DMS53 treated with DMSO at 0.1 percent for 48 hours (cell line): ENCODE results near the gene TMEM174.
A peak's percentile ranks its signal among the peaks of the same experiment; 100 is the strongest.
"Not testable (repeated sequence)": the region's sequence is repeated elsewhere in the genome, so short reads cannot be mapped to it uniquely, and the experiment has no call there.

Experiments
- DNase-seq: peaks from one replicate; lab custom pipeline; 2025; ENCODE audit not compliant: unreplicated experiment; lab: John Stamatoyannopoulos, UW

The TMEM174 gene

DNA sequence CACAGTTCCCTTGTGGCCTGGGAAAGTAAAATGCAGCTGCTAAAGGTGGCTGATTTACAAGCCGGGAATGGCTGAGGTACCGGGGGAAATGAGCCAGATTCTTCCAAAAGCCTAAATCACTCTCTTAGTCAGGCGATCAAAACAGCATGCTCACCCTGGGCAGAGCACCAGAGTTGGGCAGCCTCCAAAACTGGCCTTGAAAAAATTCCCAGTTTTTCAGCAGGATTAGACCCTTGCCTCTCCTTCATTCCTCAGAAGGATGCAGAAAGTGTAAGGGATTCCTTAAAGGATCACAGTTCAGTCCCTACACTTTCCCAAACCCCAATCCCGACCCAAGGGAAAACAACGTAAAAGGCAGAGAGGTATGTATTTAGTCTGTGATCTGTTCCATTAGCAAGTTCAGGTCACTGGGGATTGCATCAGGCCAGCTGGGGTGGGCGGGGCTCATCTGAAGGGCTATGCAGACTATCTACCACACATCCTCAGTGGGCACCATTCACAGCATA is 16.9 kb downstream of the TMEM174 start:
- no peak for DNase-seq

DNA sequence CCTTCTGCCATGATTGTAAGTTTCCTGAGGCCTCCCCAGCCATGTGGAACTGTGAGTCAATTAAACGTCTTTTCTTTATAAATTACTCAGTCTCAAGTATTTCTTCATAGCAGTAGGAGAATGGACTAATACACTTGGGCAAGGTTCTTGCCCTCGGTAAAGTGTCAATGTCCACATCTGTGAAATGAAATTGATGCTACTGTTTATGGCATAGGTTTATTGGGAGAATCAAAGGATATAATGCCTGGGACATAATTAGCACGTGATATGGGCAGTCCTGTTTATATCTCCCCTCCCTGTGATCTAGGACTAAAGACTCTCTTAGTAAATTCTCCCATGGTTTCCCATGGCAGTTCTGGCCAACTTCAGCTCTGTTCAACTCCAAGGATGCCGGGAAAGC is 19.4 kb downstream of the TMEM174 start:
- no peak for DNase-seq

DNA sequence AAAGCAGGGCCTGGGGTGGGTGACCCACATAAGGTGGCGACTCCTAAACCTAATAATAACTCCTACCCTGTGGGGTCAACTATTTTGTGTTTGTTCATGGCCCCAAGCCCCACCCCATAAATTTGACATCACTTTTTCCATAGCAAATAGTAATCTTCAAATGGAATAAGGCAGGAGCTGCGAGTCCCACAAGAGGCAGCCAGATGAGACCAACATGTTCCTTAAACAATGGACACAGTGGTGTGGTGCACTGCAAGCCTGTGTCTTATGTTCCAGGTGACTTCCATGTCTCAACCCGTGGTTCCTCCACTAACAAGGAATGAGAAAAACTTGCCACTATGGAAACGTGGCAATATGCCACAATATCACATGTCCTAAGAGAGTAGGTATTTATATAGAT is 20.6 kb downstream of the TMEM174 start:
- no peak for DNase-seq

DNA sequence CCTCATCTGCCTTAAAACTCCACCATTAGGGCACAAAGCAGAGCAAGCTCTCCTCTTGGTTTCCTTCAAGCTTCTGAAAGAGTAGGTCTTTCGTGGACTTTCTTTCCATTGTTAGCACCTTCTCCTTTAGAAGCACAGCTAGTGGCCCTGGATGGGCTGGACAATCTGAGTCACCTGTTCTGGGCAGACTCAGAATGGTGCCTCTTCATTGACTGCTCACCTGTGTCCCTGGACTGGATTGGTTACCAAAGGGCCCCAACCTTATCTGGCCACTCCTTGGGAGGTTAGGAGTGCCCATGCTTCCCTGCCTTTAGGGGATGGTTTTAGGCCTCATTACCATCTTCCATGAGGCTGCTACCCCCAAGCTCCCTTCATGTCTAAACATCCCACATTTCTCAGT is 23.2 kb downstream of the TMEM174 start:
- no peak for DNase-seq

DNA sequence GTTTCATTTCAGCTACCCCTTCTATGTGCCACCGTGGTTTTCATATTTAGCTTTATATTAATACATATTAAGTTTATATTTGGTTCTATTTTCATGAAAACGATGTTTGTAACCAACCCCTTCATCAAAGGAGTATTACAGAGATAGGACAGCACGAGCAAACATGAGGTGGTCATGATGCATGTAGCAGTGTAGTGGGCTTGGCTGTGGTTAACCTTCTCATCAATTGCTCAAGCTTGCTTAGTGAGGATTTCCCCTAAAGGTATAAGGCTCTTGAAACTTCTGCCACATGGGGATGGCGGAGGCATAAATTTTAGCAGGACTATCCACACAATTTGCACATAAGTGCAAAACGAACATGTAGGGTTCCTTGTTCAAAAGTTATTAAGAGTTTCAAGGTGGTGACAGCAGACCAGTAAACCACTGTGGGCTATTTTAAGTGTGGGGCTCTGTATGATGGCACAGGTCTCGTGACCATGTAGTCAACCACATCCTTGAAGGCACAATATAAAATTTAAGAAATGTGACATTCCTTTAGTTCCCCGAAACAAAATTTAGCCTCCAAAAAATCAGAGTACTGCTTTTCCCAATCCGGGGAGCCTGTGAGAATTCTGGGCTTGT is 24.8 kb downstream of the TMEM174 start:
- DNase-seq: no peak

DNA sequence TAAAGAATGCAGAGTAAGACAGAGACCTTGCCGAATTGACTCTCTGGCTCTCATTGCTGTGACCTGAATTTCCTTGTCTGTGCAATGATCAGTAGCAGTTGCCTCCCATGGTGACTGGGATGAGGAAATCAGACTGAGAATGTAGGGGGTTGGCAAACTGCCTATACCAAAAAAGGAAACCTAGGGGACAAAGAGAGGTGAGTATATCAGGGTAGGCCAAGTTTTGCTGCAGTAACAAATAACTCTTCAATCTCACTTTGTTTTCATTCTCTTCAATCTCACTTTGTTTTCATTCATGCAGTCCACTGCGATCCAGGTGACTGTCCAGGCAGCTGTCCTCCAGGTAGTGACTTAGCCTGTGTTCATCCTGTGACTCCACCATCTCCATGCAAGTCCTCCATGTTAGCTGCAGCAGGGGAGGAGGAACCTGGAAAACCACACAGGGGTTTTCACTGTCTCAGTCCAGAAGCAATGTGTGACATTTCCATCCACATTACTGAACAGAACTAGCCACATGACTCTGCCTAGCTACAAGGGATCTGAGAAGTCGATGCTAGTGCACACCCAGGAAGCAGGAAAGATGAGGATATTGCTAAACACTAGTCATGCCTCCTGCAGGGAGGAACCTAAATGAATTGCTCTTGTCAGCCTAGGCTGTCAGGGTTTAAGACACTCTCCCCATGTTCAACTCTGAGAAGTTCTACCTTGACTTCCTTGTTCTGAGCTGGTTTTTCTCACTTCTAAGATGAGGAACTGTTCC is 26.0 kb downstream of the TMEM174 start:
- DNase-seq: no peak

DNA sequence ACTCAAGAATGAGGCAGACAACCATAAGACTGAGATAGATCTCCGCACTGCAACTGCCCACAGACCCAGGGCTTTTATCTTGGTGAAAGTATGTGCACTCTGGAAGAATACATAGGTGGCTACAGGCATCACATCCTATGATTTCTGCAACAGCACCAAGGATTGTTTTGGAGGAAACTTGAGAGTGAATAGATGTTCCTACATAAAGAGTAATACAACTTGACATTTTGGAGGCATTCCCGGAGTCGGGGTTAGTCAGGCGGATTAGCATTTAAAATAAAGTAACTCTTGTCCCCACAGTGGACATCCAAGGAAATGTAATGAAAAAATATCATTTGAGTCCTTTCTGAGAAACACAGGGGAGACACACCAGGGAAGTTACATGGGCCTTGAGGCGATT is 26.7 kb downstream of the TMEM174 start:
- no peak for DNase-seq

DNA sequence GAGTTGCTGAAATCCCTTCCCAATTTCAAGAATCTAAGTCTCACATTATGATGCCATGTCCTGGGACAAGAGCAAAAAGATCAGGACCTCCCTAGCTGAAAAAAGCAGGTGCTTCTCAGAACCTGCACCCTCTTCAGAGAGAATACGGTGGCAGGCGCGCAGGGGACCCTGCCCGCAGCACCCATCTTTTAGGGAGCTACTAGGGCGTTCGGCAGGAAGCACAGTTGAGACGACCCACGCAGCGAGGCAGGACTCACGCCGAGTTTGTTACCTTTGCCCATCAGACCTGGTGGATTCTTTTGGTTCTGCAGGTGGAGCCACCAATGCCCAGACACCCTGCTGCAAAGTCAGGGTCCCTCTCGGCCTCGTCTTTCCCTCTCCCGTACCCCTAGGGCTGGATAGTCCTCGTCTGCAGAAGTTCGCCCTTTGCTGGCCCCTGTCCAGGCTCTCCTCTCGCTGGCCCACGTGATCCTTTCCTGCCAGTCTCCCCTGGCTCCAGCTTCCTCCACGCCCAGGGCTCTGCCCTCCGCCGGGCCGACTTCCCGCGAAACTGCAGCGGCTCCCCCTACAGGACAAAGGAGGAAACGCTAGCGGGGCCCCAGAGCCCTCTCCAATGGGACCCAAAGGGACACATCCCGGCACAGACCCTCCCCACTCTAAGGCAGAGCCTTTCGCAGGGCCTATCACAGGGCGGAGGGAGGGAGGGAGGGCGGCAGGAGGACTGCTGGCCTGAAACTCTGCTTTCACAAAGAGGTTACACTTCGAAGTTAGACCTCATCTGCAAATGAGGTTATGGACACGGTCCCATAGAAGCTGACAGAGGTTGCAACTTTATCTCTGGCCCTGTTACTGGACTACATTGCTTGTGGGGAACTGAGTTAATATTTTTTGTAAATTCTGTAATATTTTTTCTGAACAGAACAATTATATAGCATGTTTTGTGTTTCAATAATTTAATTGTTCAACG is 28.8 kb downstream of the TMEM174 start:
- peak; percentile 92 for DNase-seq

DNA sequence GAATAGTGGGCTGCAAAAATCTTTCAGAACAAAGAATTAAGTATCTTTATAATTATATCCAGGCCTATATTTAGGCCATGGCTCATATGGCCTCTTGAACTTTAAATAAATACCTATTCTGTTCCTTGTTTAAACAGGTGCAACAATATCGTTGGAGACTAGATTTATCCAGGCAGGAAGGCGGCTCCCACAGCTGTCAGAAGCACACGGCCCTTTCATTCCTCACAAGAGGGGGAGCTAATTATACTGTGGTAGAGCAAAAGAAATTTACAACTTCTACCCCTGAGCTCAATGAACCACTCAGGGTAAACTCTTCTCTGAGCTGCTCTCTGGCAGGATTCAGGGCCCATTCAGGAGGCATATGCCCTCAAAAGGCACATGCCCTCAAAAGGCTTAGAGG is 31.3 kb downstream of the TMEM174 start:
- peak; percentile 95 for DNase-seq

DNA sequence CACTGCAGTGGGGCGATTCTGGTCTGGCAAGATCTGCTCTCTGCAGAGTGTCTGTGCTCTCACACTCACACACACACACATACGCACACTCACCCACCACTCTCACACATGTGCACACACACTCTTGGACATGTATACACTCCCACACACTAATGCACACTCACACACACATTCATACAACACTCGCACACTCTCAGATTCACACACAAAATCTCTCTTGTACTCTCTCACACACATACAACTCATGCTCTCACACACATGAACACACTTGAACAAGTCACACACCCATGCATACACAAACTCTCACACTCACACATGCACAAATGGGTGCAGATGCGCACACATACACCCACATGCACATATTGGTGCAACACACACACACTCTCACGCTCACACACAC is 31.7 kb downstream of the TMEM174 start:
- DNase-seq: no peak

DNA sequence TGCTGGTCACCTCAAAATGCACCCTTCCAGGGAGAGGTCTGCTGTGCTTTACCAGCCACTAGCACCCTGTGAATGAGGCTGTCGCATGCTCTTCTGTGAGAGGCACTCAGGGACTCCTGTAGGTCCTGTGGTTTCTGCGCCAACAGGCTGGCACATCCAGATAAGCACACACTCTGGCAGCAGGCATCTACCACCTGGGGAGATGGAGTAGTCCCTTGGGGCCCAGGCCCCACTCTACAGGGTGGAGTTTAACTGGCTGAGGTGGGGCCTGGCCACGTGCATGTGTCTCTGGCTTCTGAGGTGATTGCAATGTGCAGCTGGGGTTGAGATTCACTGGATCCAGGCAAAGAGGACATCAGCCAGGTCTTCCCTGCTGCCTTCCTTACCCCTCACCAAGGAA is 32.3 kb downstream of the TMEM174 start:
- DNase-seq: no peak

DNA sequence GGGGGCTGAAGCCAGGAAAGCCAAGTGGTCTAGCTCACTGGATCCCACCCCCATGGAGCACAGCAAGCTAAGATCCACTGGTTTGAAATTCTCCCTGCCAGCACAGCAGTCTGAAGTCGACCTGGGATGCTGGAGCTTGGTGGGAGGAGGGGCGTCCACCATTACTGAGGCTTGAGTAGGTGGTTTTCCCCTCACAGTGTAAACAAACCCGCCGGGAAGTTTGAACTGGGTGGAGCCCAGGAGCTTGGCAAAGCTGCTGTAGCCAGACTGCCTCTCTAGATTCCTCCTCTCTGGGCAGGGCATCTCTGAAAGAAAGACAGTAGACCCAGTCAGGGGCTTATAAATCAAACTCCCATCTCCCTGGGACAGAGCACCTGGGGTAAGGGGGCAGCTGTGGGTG is 34.2 kb downstream of the TMEM174 start:
- DNase-seq: not testable (repeated sequence)

DNA sequence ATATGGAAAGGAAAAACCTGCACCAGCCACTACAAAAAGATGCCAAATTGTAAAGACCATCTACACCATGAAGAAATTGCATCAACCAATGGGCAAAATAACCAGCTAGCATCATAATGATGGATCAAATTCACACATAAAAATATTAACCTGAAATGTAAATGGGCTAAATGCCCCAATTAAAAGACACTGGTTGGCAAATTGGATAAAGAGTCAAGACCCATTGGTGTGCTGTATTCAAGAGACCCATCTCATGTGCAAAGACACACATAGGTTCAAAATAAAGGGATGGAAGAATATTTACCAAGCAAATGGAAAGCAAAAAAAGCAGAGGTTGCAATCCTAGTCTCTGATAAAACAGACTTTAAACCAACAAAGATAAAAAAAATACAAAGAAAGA is 36.1 kb downstream of the TMEM174 start:
- not testable (repeated sequence) for DNase-seq

DNA sequence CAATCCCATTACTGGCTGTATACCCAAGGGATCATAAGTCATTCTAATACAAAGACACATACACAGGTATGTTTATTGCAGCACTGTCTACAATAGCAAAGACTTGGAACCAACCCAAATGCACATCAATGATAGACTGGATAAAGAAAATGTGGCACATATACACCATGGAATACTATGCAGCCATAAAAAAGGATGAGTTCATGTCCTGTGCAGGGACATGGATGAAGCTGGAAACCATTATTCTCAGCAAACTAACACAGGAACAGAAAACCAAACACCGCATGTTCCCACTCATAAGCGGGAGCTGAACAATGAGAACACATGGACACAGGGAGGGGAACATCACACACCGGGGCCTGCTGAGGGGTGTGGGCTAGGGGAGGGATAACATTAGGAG is 39.7 kb downstream of the TMEM174 start:
- not testable (repeated sequence) for DNase-seq

DNA sequence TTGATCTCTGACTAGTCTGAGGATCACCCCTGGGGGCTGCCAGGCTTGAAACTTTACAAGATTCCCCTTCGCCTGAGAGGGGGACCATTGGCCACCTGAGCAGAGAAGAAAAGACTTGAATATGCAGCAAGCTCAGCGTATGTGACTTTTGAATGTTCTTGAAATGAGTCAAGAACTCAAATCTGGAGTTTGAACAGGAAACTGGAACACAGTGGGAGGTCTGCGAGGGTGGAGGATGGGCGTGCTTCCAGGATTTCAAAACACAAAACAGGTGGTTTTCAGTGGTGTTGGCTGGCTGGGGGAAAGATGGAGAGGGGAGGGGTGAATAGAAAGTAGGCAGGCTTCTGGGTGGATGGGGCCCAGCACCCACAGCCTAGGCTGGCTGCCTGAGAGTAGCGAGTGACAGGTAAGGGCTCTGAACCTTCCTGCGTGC is 40.6 kb downstream of the TMEM174 start:
- no peak for DNase-seq

DNA sequence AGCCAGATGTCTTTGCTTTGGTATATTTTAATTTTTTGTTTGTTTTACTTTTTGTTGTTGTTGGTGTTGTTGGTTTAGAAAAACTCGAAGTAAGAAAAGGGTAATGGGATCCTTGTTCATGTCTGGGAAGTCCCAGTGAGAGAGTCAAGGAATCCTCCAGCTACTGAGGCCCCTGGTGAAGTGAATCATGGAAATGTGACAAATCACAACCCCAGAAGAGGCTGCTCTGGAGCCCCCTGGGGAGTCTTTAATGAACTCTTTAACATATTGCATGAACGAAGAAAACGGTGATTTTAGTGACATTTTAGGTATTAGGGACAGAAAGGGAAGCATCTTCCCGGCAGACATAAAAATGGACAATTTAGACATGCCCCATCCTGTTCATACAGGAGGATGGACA is 41.3 kb downstream of the TMEM174 start:
- no peak for DNase-seq

DNA sequence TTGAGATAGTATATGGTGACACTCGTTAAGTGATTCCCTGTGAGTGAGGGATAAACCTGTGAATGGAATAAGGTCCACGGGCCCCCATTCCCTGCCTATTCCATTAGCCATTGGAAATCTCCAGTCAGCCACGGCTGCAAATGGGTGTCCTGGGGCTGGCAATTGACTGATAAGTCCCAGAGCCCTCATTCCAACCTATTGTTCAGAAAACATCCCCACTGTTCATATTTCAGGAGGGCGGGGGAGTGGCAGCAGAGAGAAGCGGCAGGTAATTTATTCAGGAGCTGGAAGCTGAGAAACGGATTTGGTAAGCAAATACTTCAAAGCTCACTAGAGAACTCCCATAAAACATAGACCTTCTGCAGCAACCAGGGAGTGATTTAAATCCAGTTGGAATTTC is 42.0 kb downstream of the TMEM174 start:
- no peak for DNase-seq

DNA sequence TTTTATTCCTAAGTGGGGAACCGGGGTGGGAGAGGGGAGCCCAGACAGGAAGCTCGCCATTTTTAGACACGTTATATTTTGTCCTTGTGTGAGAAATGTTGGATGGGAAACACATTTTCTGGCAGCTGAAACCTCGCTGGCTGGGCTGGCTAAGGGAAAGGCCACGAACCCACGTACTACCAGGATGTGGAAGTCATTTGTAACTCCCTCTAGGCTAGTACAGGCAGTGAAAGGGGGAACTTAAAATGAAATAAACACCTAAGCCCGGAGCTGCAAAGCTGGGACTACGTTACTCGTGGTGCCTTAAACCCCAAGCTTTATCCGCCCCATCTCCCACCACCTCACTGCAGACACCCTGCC is 42.5 kb downstream of the TMEM174 start:
- no peak for DNase-seq

DNA sequence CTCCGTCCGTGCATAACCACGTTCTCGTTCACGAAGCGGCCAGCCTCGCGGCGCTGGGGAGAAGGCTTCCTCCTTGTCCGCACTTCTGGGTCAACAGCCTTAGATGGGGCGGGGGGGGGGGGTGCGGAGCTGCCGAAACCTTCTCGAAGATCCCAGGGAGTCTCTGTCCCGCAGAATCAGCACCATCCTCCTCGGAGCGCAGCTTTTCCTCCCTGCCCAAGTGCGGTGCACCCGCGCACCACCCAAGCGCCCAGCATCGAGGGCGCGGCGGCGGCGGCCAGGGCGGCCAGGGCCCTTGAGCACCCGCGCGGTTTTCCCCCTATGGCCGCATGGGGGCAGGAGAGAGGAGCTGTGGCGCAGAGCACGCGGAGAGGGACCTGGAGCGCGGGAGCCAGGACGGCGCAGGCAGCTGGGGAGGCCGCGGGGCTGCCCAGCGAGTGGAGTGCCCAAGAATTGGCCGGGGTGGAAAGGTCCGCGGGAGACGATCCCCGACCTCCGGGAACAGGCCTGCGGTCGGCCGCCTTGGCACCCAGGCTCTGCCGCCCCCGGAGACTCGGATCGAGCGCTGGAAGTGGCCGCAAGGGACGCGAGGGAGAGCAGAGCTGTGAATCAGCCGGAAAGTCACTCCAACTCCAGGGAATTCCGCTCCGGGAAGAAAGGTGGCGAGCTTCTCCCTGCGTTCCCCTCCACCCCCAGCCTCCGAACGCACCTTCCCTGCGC is 43.1 kb downstream of the TMEM174 start:
- DNase-seq: peak; percentile 66

DNA sequence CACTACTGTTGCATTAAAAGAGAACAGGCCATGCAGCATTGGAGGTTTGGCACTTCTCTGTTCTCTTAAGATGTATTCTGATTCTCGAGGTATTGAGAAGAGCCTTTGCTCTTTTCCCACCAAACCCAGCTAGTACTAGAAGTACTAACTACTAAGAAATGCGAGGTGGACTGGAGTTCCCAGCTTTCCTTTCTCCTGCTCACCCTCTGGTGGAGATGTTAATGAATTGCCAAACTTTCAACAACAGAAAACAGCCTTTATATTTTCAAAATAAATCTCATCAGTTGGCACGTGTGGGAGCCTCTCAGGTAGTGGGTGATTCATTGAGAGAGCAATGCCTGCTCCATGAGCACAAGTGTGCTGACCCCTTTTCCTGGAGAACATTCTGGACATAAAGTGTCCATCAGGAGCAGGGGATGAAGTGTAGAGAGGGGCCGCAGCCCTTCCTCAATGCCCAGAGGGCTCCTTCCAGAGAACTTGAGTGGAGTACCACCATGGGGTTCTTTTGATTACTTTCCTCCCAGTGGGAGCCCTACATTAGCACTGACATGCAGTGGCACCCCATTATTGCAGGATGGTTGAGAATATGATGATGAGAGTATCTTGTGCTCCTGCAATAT is 45.7 kb downstream of the TMEM174 start:
- no peak for DNase-seq
